ENCODE results near the gene TBX2.
"Not testable (repeated sequence)": the region's sequence is repeated elsewhere in the genome, so short reads cannot be mapped to it uniquely, and the experiment has no call there.

TBX2 gene

DNA sequence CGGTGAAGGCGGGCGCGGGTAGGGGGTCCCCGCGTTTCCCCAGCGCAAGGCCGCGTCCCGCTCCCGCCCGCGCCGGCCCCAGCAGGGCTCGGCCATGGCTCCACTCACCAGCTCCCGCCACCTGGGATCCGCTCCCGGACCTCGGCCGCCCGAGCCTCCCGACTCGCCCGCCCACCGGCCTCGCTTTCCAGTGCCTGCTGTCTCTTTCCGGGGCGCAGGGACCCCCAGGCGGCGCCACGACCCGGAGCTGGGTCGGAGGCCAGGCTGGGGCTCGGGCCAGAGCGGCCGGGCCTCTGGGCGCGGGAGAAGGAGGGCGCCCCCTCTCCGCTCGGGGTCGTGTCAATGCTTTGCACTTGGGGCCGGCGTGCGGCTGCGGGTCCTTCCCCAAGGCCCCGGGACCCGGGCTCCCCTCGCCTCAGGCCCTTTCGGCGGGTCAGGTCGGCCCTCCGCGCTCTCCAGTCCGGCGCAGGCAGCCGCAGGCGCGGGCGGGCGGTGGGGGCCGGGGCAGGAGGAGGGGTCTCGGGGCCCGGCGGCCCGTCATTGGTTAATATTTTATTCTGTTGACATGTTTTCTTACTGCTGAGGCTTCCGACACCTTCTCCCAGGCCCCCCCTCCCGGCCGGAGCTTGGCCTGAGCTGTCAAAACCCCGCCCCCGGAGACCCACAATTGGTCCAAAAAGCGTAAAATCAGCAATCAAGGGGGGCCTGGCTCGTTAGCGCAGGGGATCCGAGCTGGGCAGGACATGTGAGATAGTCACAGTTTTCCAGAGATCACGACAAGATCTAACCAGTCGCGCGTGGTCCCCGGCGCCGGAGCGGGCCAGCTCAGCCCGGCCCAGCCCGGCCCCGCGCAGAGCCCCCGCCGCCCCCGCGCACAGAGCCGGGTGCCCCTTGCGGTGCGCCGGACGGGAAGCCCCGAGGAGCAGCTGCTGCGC is at the start of gene TBX2:
Gene TBX2 (plus strand): TSS at position 713 of the 935 bp plus-strand sequence. CDS start 334 bp downstream, outside the sequence.
- no peak for DNase-seq (ENCODE audit: low read depth in 3 of 3)

DNA sequence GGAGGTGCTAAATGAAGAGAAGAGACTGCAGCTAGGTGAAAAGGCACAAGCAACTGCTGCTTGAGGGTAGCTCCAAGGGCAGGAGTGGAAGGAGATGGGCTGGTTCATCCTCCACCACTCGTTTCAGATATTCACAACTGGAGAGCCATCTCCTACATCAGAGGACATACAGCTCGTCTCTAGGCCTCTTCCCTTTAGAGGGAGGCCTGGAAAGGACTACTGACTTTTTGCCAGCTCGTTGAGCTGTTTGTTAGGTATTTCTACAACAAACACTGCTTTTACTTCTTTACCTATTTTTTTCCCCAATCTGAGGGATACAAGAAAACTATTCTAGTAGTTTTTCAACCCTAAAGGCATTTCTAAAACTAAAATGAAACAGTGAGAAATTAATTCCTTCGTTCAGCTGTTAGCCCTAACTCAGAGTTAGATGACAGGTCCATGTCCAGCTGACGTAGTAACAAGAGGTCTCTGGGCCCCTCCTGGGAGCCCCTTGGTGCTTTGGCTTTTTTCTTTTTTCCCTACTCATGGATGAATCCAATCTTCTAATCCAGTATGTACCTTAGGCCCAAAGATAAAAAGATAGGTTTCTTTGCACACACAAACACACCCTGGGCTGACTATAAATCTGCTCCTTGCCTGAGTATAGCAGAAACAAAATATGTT is 47.8 kb upstream of the TBX2 start:
- DNase-seq (ENCODE audit: low read depth in 3 of 3) = no peak

DNA sequence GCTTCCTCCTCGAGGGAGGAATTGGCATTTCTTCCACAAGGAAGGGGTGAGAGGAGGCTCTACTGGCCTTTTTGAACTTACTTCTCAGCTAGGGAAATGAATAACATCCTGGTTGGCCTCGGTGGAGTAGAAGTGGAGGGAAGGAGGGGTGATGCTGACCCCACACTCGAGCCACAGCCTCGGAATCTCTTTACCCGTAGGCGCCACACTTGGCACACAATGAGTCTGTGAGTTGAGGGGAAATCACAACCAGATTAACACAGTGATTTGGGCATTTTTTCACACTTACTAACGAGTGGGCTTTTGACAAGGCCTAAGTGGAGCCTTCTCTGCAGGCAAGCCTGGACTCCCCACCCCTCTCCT is 47.3 kb upstream of the TBX2 start:
- no peak for DNase-seq (ENCODE audit: low read depth in 3 of 3)

DNA sequence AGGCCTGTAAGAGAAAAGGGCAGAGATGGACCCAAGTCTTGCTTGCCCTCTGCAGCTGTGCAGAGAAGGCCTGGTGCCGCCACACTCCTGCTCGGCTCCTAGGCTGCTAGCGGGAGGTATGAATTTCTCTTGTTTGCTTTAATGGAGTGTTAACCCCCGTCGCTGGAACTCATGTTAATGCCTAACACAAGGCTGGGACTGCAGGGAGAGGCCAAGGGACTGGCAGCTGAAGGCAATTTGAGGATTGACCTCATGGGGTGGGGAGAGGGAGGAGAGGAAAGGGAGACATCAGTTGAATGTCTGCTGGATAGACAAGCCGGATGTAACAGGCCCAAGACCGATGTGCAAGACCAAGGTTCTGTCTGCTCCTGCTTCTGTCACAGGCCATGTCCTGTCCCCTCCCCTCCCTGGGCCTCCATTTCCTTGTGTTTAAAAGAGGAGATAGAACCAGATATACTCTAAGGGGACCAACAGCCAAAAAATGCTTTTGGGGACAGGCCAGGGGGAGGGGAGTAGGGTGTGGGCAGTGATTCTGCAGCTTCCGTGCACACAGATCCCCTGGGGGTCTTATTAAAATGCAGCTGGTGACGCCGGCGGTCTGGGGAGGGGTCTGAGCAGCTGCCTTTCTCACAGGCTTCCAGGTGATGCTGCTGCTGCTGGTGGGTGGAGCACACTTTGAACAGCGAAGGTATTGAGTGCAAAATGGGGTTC is 46.7 kb upstream of the TBX2 start:
- DNase-seq (ENCODE audit: low read depth in 3 of 3) = no peak

DNA sequence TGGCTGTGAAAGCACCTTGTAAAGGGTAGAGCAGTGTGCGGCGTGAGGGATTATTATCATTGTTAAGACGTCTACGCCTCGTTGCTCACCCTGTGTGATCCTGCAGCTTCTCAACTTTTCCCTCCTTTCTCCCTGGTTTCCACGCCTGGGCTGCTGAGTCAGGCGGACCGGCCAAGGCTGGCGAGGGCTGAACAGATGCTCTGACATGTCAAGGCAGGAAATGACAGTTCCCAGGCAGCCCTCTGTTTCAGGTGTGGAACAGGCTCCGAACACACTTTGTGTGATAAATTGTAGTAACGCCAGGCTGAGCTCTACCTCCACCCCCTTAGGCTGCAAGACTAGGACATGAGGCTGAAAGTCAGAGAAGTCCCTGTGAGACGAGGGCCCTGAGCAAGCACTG is 46.0 kb upstream of the TBX2 start:
- no peak for DNase-seq (ENCODE audit: low read depth in 3 of 3)

DNA sequence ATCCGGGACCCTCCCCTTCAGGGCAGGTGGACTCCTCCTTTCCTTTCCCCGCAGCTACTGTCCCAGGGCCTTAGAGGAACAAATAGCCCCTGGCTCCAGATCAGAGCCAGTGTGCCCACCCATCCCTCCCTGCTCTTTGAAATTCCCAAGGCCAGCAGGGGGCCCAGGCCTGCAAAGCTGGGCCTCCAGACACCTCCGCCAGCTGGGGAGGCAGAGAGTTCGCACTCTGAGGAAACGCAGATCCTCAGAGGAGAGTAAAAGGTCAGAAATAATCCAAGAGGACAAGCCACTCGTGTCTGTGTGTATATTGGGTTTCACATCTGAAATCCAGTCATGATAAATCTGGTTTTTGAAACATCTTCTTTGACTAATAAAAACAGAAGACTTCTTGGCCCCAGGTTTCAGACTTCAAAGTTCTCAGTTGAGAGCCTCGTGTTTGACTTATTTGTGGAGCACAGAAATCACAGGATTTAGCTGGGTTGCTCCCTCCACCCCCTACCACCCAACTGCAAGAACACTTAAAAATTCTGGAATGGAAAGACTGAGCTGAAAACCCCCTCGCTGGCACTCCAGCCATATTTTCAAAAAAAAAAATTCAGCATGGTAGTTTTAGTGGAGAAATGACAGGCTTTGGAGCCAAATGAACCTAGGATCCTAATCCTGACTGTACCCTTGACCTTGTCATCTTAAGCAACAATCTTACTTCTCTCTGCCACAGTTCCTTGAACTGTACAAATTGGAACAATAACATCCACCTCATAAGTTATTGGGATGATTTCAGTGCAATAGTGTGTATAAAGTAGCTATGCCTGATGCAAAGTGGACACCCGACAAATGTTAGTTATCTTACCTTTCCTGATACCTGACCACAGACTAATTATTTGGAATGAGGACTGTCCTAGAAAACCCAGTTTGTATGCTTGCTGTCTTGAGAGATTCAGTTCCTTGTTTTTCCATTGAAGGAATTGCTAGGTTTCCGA is 44.5 kb upstream of the TBX2 start:
- no peak for DNase-seq (ENCODE audit: low read depth in 3 of 3)

DNA sequence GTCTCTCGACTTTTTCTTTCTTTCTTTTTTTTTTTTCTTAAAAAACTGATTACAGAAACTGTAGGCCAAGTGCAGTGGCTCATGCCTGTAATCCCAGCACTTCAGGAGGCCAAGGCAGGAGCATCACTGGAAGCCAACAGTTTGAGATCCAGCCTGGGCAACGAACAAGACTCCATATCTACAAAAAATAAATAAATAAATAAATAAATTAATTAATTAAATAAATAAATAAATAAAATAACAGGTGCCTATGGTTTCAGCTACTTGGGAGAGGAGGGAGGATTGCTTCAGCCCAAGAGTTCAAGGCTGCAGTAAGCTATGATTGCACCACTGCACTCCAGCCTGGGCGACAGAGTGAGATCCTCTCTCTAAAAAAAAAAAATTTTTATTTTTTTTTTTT is 42.6 kb upstream of the TBX2 start:
- DNase-seq (ENCODE audit: low read depth in 3 of 3) = not testable (repeated sequence)

DNA sequence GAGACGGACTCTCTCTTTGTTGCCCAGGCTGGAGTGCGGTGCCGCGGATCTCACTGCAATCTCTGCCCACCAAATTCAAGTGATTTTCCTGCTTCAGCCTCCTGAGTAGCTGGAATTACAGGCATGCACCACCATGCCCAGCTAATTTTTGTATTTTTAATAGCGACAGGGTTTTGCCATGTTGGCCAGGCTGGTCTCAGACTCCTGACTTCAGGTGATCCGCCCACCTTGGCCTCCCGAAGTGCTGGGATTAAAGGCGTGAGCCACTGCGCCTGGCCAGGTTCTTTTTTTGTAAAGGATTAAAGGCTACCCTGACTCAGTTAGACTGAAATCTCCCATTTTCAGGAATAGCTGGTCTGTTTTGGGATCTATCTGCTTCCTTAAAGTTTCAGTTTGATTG is 40.1 kb upstream of the TBX2 start:
- not testable (repeated sequence) for DNase-seq (ENCODE audit: low read depth in 3 of 3)

DNA sequence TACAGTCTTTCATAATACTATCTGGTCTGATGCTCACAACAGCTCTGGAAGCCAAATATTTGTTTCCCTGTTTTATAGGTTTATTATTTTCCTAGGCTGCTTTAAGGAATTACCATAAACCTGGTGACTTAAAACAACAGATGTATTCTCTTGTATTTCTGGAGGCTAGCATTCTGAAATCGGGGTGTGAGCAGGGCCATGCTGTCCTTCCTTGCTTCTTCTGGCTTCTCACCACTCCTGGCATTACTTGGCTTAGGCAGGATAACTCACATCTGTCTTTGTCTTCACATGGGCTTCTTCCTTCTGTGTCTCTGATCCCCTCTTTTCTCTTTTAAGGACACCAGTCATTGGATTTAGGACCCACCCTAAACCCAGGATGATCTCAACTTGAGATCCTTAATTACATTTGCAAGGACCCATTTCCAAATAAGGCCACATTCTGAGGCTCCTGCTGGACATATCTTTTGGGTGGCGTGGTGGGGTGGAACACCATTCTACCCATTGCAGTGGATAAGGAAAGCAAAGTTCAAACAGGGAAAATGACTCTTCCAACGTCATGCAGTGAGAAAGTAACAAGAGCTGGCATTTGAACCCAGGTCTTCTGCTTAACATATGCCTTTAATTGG is 39.2 kb upstream of the TBX2 start:
- no peak for DNase-seq (ENCODE audit: low read depth in 3 of 3)

DNA sequence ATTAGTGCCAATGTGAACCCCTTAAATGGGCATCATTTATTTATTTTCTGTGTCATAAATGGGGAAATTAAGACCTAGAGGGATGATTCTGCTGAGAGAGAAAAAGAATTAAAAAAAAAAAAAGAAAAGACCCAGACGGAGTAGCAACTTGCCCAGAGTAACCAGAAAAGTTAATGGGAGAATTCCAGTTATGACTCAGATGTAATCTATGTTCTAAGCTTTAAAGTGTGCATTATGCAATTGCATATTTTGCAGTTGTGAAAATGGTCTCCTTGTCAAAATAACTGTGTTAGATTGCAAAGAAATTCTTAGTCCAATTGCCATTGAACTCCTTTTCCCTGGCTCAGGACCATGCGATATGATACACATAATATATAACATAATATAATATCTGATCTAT is 38.6 kb upstream of the TBX2 start:
- no peak for DNase-seq (ENCODE audit: low read depth in 3 of 3)

DNA sequence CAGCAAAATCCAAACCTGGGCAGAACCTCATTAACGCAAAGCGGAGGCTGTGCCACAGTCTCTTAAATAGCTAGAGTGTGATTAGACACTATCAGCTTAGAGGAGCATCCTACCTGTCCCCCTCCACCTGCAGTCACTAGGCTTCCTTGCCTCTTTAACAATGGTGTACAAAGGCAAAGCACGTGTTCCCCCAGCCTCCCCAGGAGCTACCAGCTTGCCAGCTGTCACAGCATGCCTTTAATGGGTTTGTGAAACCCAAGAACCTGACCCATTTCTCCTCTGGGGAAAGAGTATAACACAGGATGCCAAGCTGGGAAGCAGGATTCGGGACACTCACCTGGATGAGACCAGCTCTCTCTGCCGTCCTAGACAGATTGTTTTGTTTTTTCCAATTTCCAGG is 37.2 kb upstream of the TBX2 start:
- DNase-seq (ENCODE audit: low read depth in 3 of 3) = no peak

DNA sequence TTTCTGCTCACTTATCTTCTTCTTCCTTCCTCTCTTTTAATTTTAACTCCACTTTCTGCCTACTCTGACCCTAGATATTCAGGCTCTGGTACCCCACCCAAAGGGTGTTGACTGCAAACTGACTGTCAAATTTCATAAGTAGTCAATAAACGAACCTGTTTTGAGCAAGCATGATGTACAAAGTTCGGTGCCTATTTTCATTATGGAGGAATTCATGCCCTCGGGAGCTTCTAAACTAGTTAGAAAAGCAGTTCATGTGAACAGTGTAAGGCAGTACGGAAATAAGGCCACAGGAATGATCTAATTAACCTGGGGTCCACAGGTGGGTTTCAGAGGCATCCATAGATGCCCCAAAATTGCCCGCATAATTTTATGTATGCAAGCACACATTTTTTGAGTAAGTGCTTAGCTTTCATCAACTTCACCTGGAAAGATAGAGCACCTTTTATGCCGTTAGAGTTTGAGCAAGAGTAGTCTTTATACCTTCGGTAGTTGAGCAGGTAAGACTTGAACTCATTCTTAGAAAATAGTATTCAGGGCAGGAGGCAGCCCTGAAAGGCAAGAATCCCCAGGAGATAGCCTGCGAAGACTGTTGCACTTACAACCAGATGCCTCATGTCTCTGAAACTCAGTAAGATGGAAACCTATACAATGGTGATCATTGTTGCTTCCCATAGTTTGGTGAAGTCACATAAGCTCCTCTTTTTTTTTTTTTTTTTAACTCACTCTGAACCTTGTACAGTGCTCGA is 36.6 kb upstream of the TBX2 start:
- DNase-seq (ENCODE audit: low read depth in 3 of 3) = no peak

DNA sequence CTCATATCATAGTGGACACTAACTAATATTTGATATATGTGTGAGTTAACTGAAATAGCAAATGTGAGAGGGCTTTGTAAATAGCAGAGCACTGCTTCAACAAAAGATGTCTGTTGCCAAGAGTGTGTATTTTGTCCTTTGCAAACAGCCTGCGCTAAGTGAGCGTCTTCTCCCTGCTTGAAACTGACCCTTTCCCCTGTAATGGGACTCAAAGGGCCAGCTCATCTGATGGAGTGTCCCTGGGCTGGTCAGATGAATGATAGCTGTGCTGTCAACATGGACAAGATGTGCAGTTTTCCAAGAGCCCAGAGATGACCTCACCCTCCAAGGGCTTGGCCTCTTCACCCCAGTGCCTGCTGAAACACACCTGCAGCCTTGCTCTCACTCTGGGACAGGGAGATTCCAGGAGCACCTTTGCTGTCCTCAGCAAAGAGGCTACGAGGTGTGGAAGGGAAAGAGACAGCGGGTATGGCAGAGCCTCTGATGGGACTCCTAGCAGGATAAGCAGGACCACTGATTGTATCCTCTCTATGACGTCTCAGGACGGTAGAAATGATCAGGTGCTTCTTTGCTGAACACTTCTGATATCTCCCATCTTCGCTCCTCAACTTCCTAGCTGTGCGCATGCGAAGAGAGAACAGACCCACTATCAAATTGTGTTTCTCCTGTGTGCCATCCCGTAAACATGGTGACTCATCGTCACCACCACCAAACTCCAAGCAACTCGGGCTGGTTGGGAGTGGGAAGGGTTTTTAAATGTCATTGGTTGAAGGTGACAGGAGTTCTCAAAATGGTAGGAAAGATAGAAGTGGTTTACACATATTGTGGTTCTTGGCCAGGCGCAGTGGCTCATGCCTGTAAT is 35.8 kb upstream of the TBX2 start:
- DNase-seq (ENCODE audit: low read depth in 3 of 3) = no peak

DNA sequence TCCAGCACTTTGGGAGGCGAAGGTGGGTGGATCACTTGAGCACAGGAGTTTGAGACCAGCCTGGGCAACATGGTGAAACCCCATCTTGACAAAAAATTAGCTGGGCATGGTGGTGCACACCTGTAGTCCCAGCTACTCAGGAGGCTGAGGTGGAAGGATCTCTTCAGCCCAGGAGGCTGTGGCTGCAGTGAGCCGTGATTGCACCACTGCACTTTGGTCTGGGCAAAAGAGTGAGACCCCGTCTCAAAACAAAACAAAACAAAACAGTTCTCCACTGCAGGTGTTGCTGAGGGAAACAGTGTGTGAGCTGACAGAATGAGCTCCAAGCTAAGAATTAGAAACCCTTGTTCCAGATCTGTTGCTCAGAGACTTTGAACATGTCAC is 35.2 kb upstream of the TBX2 start:
- DNase-seq (ENCODE audit: low read depth in 3 of 3) = no peak

DNA sequence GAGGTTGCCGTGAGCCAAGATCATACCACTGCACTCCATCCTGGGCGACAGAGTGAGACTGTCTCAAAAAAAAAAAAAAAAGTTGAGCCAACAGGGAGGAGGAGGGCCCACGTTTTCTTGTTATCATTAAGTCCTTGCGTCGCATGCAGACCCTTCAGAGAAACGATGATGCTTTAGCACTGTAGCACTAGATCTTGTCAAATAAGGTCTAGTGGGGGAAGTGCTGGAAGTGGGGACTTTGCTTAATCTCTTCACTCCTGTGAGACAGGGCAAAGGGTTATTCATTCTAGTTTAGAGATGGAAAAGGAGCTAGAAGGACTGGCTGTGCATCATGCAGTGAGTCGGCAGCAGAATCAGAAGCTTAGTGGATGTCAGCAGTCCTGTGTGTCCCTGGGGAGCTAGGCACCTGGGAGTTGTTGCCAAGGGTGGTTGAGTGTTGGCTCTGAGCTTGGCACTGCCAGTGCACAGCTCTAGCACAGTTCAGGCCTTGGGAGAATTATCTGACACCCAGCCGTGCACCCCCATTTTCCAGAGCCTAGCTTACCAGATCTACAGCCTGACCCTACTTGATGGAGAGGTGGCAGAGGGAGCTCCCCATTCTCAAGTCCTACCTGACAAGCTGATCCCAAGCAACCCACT is 33.4 kb upstream of the TBX2 start:
- no peak for DNase-seq (ENCODE audit: low read depth in 3 of 3)

DNA sequence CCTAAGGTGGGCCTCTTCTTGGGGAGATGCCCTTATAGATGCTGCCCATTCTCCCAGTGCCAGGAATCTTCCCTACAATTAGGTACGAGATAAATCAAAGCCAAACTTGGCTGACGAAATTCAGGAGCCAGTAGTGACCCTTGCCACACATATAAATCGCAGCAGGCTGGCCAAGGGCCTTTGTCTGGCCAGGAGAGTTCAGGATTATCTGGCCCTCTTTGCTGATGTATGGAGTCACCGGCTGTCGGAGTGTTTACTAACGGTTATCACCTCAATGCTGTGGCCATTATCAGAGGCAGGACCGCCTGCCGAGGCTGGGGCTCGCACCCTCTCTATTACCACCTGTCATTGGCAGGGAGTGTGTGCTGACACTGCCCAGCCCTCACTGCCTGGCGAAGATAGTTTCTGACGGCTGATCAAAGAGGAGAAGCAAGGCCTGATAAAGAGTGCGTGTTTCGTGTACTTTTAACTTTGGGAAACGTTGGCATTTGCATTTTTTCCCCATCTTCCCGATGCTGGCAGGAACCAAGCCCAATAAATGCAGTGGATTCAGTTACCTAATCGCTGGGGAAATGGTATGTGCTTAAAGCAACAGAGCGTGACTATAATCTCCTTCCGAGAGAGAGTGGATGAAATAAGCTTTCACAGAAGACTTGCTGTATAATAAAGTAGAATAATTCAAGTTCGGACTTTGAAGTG is 32.8 kb upstream of the TBX2 start:
- DNase-seq (ENCODE audit: low read depth in 3 of 3) = no peak

DNA sequence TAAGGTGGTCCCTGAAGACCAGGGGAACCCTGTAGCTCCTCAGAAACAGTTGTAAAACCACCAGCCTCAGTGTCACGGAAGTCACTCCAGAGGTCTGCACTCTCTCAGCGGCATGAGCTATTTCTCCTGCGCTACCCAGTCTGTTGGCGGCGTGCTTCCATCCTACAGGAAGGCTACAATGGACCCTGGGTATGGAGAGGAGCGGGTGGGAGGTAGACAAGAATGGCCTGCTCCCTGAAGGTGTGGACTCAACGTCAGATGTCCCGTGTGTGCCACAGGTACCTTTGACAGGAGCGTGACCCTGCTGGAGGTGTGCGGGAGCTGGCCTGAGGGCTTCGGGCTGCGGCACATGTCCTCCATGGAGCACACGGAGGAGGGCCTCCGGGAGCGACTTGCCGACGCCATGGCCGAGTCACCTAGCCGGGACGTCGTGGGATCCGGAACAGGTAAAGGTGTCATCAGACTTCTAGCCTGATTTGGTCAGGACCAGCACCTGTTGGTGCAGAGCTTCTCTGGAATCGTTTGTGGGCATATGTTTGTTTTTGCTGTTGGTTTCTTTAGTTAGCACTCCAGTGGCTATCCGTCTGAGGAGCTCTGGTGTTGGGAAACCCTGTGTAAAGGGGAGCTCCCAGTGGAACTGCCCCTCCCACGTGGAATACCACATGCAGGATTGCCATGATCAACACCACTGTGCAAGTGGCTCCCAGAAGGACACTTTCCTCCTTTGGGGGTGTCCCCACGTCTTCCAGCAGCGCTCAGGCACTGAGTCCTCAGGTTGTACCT is 31.4 kb upstream of the TBX2 start:
- no peak for DNase-seq (ENCODE audit: low read depth in 3 of 3)

All from stimulated activated CD4-positive, alpha-beta T cell treated with anti-CD3 and anti-CD28 coated beads, TNF-alpha, amount 100 ng/mL, for 48 hours (primary cell).